HepG2 (cell line): ENCODE measurements around the gene SLIT3. TPM values are rescaled to one million over a fixed set of nuclear protein-coding genes. Genes with fewer than 3 reads are reported as not detected.

Experiments
- ATAC-seq: fragments of 200-7000 bp; cut with Tn5 transposase; 3 replicates; pipeline ENCODE4 v1.9.1; 2020; ENCODE audit warnings: mild to moderate bottlenecking, moderate library complexity
- BruUV-seq: library from RNA; stranded (reverse); fragments of 400-500 nt; replicated peaks from 2 replicates; lab custom pipeline; 2021; lab: Mats Ljungman, UMichigan
- CTCF ChIA-PET: fragments of 300-600 bp; formaldehyde crosslinking; extraction: SDS; loops from one replicate; lab custom pipeline; 2021; ENCODE audit warnings: low total read pairs, inconsistent platforms, low intra/inter-chr PET ratio; lab: Yijun Ruan, JAX
- POLR2A ChIA-PET: fragments of 350-600 bp; sonication (Branson Sonifier 250); formaldehyde crosslinking; loops from one replicate; lab custom pipeline; 2020; ENCODE audit warnings: antibody characterized with exemption, inconsistent platforms; lab: Yijun Ruan, JAX
- DNase-seq: peaks from one replicate; pipeline ENCODE4 v3.0.0-alpha.2; 2015; ENCODE audit warnings: low spot score
- FAIRE-seq: peaks from 3 replicates; lab custom pipeline; 2011; peaks lifted over from hg19 to GRCh38; lab: Jason Lieb, UNC
- H2AFZ ChIP-seq: one replicate; pipeline ENCODE4 v1.6.1; 2011; ENCODE audit warnings: low read length, inconsistent platforms
- H3K27ac ChIP-seq: fragments of 300-600 bp; 3 replicates; pipeline ENCODE4 v1.8.0; 2011; ENCODE audit warnings: mixed run types, mild to moderate bottlenecking, mixed read lengths, low read length, inconsistent platforms; ENCODE audit not compliant: insufficient read depth; ENCODE audit errors: extremely low read length
- H3K27me3 ChIP-seq, 2 experiments: fragments of 200-600 bp in 1 of 2; 2 replicates in 1 of 2; 3 replicates in 1 of 2; pipeline versions ENCODE4 v1.6.0 to v1.8.0; 2011; ENCODE audit warnings: low read length in 2 of 2, mild to moderate bottlenecking in 2 of 2, moderate library complexity in 2 of 2, inconsistent platforms in 1 of 2; ENCODE audit not compliant: insufficient read depth in 2 of 2, control insufficient read depth in 1 of 2
- H3K36me3 ChIP-seq, 2 experiments: fragments of 200-600 bp in 1 of 2; replicated peaks in 1 of 2; 2 replicates in 1 of 2; 3 replicates in 1 of 2; pipeline versions ENCODE4 v1.5.1 to v1.8.0; 2011; ENCODE audit warnings: low read length in 2 of 2, inconsistent platforms in 1 of 2; ENCODE audit not compliant: insufficient read depth in 2 of 2, control insufficient read depth in 1 of 2
- H3K4me1 ChIP-seq: 2 replicates; pipeline ENCODE4 v1.5.1; 2012; ENCODE audit warnings: low read length, inconsistent platforms; ENCODE audit not compliant: insufficient read depth
- H3K4me2 ChIP-seq: 2 replicates; pipeline ENCODE4 v1.6.0; 2011; ENCODE audit warnings: low read depth, low read length, inconsistent platforms
- H3K4me3 ChIP-seq, 3 experiments: fragments of 200-600 bp in 1 of 3; sonication (generic), shearing (Covaris generic) in 1 of 3; replicated peaks in 1 of 3; 2 replicates each; pipeline ENCODE4 v1.5.1; 2011 to 2016; ENCODE audit warnings: low read length in 3 of 3, inconsistent platforms in 2 of 3, low read depth in 2 of 3, mild to moderate bottlenecking in 2 of 3, control low read depth in 1 of 3, mixed read lengths in 1 of 3; ENCODE audit not compliant: insufficient read depth in 1 of 3
- H3K79me2 ChIP-seq: one replicate; pipeline ENCODE4 v1.6.1; 2011; ENCODE audit warnings: low read length, inconsistent platforms; ENCODE audit not compliant: insufficient read depth
- H3K9ac ChIP-seq: 2 replicates; pipeline ENCODE4 v1.6.0; 2011; ENCODE audit warnings: mild to moderate bottlenecking, low read depth, low read length, inconsistent platforms; ENCODE audit not compliant: insufficient read depth
- H3K9me3 ChIP-seq: 2 replicates; pipeline ENCODE4 v1.5.1; 2012; ENCODE audit warnings: mild to moderate bottlenecking, low read length
- H4K20me1 ChIP-seq: 2 replicates; pipeline ENCODE4 v1.6.0; 2011; ENCODE audit warnings: inconsistent platforms, mild to moderate bottlenecking, low read length, moderate library complexity; ENCODE audit not compliant: insufficient read depth
- CREM ChIP-seq, 2 experiments: sonication (generic) in 1 of 2; formaldehyde crosslinking in 1 of 2; IDR thresholded peaks; 2 replicates each; pipeline versions ENCODE4 v1.4.0 to v1.6.1; 2016 to 2020; ENCODE audit warnings: antibody characterized with exemption in 1 of 2, mild to moderate bottlenecking in 1 of 2, missing genetic modification reagents in 1 of 2
- GTF2F1 ChIP-seq: fragments of 150-350 bp; IDR thresholded peaks from 2 replicates; pipeline ENCODE4 v1.6.1; 2014; ENCODE audit warnings: low read length
- HNRNPLL ChIP-seq: fragments of 200-400 bp; formaldehyde crosslinking; IDR thresholded peaks from 2 replicates; pipeline ENCODE4 v1.6.1; 2017; ENCODE audit warnings: mild to moderate bottlenecking, low read depth, low read length; ENCODE audit not compliant: poor library complexity, severe bottlenecking
- NCOA2 ChIP-seq: sonication (generic); formaldehyde crosslinking; IDR thresholded peaks from 2 replicates; pipeline ENCODE4 v1.8.0; 2022; ENCODE audit warnings: inconsistent platforms
- SRY ChIP-seq: sonication (generic); formaldehyde crosslinking; IDR thresholded peaks from 2 replicates; pipeline ENCODE4 v1.8.0; 2022; ENCODE audit warnings: mild to moderate bottlenecking, missing genetic modification reagents
- ZNF274 ChIP-seq: sonication (generic); formaldehyde crosslinking; IDR thresholded peaks from 2 replicates; pipeline ENCODE4 v1.5.1; 2020; ENCODE audit warnings: mild to moderate bottlenecking, missing genetic modification reagents
- ZNF572 ChIP-seq: sonication (generic); formaldehyde crosslinking; IDR thresholded peaks from 2 replicates; pipeline ENCODE4 v1.5.1; 2020; ENCODE audit warnings: mild to moderate bottlenecking, missing genetic modification reagents
- ZNF672 ChIP-seq: sonication (generic); formaldehyde crosslinking; IDR thresholded peaks from 2 replicates; pipeline ENCODE4 v1.8.1; 2022; ENCODE audit warnings: missing genetic modification reagents
- ZNF761 ChIP-seq: sonication (generic); formaldehyde crosslinking; conservative IDR thresholded peaks from 2 replicates; pipeline ENCODE4 v1.4.0; 2020; ENCODE audit warnings: mild to moderate bottlenecking, missing genetic modification reagents
- WGBS: methylation state at CpG from one replicate; pipeline ENCODE4 v1.1.6; 2017; ENCODE audit warnings: low lambda C conversion rate; 5-methylcytosine and 5-hydroxymethylcytosine counted together
- in situ Hi-C: cut with HindIII; loops from 2 replicates; pipeline ENCODE4 v1.10.0; 2017; ENCODE audit warnings: low pct_unique_long_range_greater_than_20kb; ENCODE audit not compliant: extremely low pct_ligation_motif_present
- intact Hi-C: fragments of 100-400 bp; cut with micrococcal nuclease; formaldehyde crosslinking; loops from one replicate; pipeline ENCODE4 v1.10.0; 2022; ENCODE audit not compliant: unreplicated experiment
- polyA plus RNA-seq, 8 experiments: library from polyadenylated mRNA; depleted of rRNA in 3 of 8; stranded (reverse) in 7 of 8; unstranded in 1 of 8; fragments of >200 nt; fragmentation: Illumina TruSeq in 4 of 8; extraction: Trizol in 4 of 8; gene quantifications; 2 replicates each; pipeline versions ENCODE4 v1.2.1 to v1.2.3, GENCODE V29; 2011 to 2016; ENCODE audit warnings: low read depth in 4 of 8, missing spikeins in 1 of 8, mixed read lengths in 1 of 8; ENCODE audit not compliant: insufficient read depth in 1 of 8
- total RNA-seq, 5 experiments: library from RNA; depleted of rRNA; stranded (reverse); fragments of >200 nt; fragmentation: Illumina TruSeq; extraction: Trizol; gene quantifications; 2 replicates each; pipeline ENCODE4 v1.2.3, GENCODE V29; 2016; ENCODE audit warnings: low read depth in 1 of 5
- TF ChIP-seq, protein P1 (sequence below): sonication (generic); formaldehyde crosslinking; IDR thresholded peaks from 2 replicates; pipeline ENCODE4 v1.4.0; 2020; ENCODE audit warnings: missing genetic modification reagents, borderline replicate concordance
- TF ChIP-seq, protein P2 (sequence below): IDR thresholded peaks from 2 replicates; pipeline ENCODE4 v1.6.1; 2016

The SLIT3 gene
- total and polyA plus RNA-seq, 2 of the 13 experiments (the other 11 are each of a cell fraction or from before 2014, with no cell fraction given): not detected

DNA sequence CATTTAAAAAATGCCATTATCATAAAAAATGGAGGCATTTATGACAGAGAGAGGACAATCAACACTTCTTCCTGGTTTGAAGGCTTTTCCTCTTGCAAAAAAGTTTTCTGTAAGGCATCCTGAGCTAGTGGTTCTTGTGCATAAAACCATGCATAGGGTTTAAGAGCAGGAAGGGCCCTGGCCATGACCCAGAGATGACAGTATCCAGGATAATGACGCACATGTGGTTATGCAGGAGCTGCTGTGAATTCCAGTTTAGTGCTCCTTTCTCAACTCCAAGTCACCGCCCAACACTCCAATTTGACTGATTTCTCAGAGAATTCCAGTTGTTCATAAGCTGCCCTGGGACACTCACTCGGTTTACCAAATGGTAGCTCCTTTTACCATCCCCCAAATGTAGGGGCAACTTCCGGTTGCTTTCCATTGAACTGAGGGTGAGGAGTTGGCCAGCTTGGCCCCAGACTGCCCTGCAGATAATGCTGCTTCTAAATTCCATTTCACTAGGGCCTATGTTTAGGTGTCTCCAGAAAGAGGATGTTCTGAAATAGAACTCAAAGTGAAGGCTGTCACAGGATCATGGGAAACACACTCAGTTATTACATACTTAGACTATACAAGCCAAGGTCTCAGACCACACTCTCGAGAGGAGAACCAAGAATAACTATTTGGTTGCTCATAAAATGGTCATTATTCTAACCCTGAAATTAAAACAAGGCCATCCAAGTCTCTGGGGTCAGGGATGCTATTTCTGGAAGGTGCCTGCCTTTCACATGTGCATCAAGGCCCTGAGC is 179.1 kb downstream of the SLIT3 start (continued):
- TF ChIP-seq, protein P1, sequence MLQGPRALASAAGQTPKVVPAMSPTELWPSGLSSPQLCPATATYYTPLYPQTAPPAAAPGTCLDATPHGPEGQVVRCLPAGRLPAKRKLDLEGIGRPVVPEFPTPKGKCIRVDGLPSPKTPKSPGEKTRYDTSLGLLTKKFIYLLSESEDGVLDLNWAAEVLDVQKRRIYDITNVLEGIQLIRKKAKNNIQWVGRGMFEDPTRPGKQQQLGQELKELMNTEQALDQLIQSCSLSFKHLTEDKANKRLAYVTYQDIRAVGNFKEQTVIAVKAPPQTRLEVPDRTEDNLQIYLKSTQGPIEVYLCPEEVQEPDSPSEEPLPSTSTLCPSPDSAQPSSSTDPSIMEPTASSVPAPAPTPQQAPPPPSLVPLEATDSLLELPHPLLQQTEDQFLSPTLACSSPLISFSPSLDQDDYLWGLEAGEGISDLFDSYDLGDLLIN (CRISPR knock-in tag): no peak
- TF ChIP-seq ZNF274 (CRISPR knock-in tag) (no peak), ZNF672 (no peak), HNRNPLL (no peak), SRY (CRISPR knock-in tag) (no peak)

DNA sequence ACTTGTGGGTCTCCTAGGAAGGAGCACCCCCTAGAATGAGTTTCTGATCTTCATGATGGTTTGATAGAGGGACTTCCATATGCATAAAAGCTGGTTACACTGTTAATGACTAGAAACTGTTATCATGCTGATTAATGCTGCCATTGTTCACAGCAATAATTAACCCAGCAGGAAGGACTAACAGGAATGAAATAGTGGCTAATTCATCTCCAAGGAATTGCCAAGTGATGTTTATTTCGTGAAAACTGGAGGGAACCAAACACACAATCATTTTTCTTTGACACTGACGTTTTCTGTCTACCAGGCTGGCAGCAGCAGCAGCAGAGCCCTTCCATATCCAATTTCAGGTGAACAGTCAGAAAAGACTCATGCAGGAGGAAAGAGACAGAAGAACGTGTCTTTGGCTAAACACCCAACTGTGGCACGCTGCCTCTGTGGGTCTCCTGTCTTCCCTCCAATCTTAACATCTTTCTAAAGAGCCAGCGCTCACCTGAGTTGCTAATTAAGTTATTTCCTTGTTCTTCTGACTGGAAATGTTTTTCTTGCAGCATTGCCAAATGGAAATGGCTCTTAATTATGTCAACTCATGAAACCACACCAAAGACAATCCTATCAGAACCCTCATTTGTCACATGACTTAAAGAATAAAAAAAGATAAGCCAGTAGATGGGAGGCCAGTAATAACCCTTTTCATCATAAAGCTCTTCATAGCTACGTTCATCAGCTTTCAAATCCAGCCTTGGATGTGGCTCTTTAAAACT is 181.5 kb downstream of the SLIT3 start:
- H3K9me3 ChIP-seq: no peaks in the 10 kb centered on the region
- 4% methylated on average over 6 of the region's 6 CpGs for WGBS
- H3K4me3 ChIP-seq: no peak overlapping the region
- TF ChIP-seq, protein P2, sequence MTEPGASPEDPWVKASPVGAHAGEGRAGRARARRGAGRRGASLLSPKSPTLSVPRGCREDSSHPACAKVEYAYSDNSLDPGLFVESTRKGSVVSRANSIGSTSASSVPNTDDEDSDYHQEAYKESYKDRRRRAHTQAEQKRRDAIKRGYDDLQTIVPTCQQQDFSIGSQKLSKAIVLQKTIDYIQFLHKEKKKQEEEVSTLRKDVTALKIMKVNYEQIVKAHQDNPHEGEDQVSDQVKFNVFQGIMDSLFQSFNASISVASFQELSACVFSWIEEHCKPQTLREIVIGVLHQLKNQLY (CRISPR knock-in tag): no peak
- TF ChIP-seq CREM (IDR thresholded peaks at IDR 0.05) (no peak), CREM (CRISPR knock-in tag; IDR thresholded peaks at IDR 0.05) (no peak), ZNF761 (CRISPR knock-in tag) (no peak), GTF2F1 (no peak), NCOA2 (CRISPR knock-in tag) (no peak), ZNF572 (no peak)
- TF ChIP-seq, all 625 proteins: peak for 0
- Histone ChIP-seq H3K4me2 (no peak overlapping the region), H3K9ac (no peak overlapping the region), H3K27ac (no peak overlapping the region), H3K4me1 (no peaks in the 10 kb centered on the region), H3K79me2 (no peaks in the 10 kb centered on the region), H4K20me1 (no peaks in the 10 kb centered on the region), H3K27me3 (no peaks in the 10 kb centered on the region), H3K36me3 (no peaks in the 10 kb centered on the region), H2AFZ (no peak overlapping the region)
- no peak for FAIRE-seq
- in situ Hi-C loops (no loop called here), intact Hi-C loops (no loop called here)
- ChIA-PET POLR2A (no interaction called here), CTCF (no interaction called here)
- DNase-seq: no peak
- no peak for ATAC-seq
- BruUV-seq: no TSS peak
